ENCODE results near the gene LPCAT1.
"Not testable (repeated sequence)": the region's sequence is repeated elsewhere in the genome, so short reads cannot be mapped to it uniquely, and the experiment has no call there.

Gene LPCAT1

DNA sequence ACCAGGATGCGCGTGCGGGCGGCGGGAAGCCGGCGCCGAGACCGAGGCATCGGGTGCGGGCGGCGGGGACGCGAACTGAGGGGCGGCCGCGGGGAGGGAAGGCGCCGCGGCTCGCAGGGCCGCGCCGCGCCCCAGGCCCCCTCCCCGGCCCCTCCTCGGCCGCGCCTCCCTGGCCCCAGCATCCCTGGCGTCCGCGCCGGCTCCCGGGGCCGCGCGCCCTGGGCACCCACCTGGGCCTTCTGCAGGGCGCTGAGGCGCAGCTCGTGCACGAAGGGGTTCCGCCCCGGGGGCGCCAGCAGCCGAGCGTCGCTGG, 324 bp downstream of the LPCAT1 start:
- DNase-seq = no peak

DNA sequence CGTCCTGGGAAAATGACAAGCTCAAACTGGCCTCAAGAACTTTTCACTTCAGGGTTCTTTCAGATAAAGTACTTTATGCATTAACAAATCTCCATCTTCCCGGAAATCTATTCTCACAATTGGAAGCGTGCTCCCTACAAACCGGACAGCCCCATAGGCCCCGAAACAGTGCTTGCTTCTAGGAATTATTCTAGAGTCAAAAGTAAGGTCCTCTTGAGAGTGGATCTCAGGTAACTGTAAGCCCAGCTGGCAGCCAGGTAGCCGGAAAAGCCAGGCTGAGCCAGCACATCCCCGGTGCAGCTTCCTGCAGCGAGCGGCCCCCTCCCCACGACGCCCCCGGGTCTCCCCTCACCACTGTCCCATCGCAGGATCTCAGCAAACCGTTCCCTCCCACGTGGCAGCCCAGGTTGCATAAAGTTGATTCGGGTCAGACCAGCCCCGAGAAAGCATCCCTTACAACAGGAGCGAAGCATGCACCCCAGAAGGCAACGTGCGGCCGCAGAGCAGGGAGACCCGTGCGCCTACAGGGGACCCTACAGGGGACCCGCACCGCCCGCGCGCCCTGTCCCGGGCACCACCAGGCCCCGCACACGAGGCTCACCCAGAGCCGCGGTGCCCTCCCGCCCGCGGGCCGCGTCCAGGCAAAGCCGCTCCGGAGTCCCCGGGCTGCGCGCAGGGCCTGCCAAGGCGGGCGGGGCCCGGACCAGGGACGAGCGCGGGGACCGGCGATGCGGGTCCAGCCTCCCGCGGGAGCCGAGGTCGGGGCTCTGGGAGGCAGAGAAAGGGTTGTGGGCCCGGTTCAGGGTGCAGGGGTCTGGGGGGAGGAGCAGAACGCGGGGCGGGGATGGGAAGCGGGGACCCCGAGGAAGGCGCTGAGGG, 920 bp downstream of the LPCAT1 start:
- DNase-seq = peak; percentile 45

DNA sequence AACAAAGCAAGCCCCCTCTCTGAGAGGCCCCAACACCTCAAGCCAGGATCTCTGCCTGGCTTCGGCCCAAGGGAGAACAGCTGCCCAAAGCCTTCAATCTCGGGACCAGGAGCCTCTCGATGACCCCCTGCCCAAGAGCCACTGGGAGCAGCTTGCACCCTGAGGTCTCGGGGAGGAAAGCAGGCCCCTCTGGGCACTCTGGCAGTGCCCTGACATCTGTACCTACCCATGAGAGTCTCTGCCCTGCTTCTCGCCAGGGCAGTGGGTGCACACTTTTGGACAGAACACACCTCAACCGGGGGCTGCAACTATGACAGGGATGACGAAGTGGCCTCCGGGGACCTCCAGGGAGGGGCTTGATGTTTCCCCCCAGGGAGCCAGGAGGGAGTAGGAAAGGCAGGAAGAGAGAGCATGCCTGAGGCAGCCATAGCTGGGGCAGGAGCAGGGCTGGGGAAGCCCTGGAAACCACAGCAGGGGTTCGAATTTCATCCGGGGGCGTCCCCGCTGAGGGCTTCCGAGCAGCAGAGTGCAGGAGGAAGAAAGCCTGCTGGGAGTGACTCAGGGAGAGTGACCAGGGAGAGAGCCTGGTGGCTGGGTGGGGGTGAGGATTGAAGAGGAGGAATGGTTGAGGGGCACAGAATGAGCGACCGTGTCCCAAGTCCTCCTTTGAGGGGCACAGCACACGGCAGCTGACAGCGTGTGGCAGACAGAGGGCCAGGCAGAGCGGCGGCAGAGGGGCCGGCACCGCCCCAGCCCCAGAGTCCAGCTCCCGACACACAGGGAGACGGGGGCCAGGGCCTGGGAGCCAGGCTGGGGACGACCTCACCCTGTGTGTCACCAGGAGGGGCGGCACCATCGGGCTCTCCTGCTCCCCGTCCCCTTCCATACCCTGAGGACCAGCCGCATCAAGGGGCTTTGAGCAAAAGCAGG, 1.8 kb downstream of the LPCAT1 start:
- DNase-seq = peak; percentile 37

DNA sequence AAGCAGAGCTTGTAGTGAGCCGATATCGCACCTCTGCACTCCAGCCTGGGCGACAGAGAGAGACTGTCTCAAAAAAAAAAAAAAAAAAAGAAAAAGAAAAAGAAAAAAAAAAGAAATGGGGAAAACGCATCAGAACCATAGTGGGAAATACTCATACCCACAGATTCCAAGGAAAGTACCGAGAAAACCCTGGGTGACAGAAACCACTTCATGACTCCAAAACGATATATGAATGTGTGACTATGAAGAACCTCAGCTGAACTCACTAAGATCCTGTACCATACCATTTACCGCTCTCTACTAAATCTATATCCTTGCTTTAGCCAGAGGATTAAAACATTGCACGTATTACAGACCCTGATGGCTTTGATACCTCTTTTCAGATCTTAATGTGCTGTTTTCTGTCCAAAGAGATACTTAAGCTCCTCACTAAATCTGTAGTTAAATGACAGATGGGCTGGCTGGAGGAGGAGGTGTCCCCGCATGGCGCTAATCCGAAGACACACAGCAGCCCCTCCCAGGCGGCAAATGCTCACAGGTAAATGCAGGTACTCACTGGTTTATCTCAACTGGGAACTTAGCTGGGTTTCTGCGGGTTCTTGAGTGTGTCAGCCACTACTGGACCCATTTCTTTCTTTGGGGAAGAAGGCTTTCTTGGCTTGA, 2.8 kb downstream of the LPCAT1 start:
- no peak for DNase-seq

DNA sequence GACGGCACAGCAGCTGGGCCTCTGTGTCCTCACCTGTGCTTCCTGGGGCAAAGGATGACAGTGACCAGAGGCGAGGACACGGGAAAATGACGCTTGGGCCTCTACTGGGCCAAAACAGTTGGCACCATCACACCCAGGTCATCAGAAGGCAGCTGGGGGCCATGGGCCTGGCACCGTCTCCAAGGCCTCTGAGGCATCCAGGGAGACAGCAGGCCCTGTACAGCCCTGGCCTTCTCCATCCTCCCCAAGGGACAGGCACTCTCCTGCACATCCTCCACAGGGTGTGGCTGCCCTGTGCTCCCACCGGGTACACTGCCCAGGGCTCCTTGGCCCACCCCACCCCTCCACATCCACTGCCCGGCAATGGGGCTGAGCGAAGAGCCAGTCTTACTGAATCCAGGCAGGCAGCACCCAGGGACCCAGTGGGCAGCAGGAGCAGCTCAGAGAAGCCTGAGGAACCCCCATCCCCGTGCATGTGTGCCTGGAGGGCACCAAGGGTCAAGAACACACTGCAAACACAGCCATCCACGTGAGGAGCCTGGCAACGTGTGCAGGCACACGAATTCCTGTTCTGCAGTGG, 4.0 kb downstream of the LPCAT1 start:
- DNase-seq = no peak

DNA sequence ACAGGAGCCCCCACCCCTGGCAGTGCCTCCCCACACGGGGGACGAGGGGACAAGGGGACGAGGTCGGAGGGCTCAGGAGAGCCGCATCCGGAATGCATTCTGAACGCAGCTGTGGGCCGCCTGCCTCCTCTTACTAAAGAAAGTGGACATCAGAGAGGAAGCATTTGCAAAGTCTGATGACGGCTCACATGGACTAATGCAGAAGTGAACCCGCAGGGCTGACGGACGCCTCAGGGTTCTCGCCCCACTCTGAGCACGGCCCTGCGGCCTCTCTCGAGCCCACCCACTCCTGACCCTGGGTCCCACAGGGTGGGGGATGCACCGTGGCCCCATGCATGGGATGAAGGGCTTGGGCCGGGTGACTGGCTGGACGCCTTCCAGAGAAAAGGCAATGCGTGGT, 5.9 kb downstream of the LPCAT1 start:
- no peak for DNase-seq

DNA sequence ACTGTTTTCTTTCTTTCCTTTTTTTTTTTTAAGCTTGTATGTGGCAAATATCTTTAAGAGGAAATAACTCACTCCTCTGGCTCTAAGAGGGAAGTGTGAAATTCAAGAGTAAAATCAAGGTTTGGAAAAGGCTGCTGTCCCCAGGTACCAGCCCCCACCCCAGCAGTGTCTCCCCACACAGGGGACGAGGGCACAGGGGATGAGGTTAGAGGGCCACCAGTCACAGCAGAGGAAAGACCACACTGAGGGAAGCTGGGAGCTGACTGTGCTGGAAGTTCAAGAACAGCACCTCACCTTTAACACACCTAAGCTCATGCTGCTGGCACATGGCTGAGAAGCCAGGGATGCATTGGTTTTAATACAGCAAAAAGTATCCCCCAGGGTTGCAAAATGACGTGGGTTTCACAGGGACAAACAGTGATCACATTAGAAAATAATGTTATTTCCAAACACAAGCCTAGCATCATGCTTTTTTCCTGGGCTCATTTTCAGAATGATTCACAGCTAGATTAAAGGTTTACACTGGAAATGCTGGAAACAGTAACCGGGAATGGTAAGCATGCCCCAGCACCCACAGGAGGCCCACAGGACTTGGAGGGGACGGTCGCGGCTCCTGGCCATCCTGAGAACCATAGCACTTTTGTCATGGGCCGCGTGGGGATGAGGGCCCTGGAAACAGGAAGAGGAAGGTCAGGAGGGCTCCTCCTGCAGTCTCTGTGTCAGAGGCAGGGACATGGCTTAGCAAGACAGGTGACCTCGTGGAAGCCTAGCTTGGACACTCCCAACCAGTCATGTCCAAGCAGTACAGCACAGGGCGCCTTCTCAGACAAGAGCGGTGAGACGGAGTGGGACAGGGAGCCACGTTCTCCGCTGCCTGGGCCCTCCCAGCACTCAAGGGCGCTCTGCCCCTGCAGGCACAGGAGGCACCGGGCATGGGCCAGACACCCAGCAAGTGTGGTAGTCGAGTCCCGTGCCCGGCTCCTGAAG, 6.9 kb downstream of the LPCAT1 start:
- no peak for DNase-seq

DNA sequence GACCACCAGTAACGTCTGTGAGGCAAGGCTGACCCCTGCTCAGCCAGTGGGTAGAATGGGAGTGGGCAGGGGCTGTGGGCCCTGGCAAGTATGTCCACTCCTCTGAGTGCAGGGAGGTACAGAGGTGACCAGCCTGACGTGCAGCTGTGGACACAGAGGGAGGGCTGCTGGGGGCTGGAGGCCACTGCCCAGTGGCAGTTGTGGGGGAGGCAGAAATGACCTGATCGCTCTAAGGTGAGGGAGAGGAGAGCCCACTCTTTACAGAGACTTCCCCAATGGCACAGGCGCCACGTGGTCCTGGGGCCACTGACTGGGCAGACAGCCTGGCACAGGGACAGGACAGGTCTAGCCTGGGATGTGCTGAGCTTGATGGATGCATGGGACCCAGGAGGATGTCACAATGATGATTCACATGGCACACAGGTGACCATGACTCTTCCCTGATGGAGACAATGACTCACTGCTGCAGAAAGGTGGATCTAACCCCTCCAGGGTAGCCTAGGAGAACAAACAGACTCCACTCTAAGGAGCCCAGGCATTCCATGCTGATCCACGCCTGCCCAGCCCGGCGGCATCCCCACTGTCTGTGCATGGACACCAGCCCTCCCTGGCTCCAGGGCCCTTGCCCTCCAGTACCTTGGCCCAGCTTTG, 7.7 kb downstream of the LPCAT1 start:
- no peak for DNase-seq

DNA sequence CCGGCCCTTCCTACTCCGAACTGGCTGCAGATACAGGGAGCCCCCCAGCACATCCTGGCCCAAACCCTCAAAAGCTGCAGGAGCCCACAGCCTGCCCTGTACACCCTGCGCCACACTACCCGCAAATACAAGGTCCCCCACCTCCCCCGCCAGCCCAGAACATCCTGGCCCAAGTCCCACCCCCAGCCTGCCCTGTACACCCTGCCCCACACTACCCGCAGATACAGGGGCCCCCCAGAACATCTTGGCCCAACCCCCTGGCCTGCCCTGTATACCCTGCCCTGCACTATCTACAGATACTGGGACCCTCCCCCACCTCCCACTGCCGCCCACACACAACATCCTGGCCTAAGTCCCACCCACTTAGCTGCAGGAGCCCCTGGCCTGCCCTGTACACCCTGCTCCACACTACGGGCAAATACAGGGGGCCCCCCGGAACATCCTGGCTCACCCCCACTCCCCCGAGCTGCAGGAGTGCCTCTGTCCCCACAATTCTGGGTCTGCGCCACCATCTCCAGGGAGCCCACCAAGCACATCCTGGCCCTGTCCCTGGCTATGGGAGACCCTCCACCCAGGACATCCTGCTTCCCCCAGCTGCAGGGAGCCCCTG, 8.3 kb downstream of the LPCAT1 start:
- DNase-seq = no peak

DNA sequence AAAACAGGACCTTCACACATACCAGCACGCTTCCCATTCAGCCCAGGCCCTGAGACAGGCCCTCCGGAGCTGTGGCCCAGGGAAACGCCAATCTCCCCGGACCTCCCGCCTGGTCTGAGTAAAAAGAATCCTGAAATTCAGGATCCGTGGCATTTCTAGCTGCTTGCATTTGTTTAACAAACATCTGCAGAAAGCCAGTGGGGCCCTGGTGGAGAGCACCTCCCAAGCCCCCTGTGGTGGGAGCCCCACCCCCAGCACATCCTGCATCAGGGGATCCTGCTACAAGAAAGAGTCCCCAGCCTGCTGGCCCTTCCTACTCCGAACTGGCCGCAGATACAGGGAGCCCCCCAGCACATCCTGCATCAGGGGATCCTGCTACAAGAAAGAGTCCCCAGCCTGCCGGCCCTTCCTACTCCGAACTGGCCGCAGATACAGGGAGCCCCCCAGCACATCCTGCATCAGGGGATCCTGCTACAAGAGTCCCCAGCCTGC, 8.9 kb downstream of the LPCAT1 start:
- not testable (repeated sequence) for DNase-seq

DNA sequence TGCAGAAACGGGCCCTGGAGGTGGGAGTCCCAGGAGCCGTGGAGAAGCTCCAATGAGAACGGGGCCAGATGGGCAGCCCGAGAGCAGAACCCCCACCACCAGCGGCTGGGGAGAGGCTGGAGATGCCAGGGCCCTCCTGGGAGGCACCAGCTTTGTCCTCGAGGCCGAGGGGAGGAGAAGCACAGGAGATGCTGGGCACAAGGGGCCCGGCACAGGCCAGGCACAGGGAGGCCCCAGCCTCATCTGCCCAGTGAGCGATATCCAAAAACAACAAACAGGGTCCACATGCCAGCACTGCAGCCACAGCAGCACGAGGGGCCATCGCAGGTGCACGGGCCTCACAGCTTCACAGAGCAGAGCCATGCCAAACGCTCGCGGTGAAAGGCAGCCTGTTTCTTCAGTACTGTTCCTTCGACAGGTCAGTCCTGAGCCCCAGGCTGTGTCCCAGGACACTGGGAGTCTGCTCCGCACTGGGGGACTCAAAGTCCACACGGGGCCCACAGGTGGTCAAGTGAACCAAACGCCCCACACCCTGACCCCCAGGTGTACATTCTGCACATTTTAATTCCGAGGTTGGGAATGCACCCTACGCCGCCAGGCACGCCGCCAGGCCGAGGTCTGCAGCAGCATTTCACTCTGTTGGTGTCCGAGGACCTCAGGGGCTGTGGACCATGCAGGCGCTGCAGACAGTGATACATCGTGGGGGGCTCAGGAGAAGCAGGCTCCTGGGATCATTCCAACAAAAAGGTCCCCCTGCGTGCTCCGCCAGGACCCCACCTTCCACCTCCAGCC, 9.5 kb downstream of the LPCAT1 start:
- no peak for DNase-seq

DNA sequence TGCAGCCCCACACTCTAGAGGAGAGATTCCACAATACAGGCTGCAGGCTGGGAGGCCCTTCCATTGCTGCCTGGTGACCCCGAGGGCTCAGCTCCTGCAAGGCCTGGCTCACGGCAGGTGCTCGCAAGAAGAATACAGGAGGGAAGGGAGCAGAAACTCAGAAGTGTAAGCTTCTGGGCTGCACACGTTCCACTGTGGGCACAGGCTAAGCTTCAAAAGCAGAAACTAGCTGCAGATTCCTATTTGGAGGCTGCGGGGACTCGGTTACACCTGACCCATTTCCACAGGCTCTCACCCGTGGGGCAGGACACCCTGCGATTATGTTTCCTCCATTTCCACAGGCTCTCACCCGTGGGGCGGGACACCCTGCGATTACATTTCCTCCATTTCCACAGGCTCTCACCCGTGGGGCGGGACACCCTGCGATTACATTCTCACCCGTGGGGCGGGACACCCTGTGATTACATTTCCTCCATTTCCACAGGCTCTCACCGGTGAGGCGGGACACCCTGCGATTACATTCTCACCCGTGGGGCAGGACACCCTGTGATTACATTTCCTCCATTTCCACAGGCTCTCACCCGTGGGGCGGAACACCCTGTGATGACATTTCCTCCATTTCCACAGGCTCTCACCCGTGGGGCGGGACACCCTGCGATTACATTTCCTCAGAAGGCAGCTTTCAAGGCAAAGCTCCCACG, 10.3 kb downstream of the LPCAT1 start:
- DNase-seq = no peak

DNA sequence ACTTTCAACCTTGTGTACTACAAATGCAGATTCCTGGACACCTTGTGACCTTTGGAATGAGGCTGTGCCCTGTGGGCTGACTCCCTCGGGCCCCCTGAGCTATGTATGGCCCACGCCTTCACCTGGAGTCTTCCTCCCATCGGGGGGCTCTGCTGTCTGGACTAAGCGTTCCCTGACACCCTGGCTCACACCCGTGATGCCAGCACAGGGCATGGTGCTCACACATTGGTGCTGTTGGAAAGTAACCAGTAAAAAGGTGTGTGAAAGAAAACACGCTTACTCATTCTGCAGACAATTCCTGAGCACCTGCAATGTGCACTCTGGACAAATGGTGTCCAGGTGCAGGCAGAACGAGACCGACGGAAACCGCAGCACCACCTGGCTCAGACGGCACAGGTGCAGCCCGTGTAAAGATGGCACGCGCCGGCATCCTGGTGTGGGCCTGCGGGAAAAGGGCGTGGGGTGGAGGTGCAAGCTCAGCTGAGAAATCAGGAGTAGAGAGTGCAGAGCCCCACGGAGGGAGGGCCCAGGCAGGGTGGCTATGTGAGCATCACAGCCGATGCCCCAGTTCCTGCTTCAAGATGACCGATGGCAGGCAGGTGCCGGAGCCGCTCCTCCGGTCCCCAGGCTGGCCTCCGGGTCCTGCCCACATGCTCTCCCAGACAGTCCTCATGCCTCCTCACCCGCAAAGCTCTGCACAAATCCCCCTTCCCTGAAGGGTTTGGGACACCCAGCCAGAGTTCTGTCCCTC, 11.0 kb downstream of the LPCAT1 start:
- DNase-seq = no peak

DNA sequence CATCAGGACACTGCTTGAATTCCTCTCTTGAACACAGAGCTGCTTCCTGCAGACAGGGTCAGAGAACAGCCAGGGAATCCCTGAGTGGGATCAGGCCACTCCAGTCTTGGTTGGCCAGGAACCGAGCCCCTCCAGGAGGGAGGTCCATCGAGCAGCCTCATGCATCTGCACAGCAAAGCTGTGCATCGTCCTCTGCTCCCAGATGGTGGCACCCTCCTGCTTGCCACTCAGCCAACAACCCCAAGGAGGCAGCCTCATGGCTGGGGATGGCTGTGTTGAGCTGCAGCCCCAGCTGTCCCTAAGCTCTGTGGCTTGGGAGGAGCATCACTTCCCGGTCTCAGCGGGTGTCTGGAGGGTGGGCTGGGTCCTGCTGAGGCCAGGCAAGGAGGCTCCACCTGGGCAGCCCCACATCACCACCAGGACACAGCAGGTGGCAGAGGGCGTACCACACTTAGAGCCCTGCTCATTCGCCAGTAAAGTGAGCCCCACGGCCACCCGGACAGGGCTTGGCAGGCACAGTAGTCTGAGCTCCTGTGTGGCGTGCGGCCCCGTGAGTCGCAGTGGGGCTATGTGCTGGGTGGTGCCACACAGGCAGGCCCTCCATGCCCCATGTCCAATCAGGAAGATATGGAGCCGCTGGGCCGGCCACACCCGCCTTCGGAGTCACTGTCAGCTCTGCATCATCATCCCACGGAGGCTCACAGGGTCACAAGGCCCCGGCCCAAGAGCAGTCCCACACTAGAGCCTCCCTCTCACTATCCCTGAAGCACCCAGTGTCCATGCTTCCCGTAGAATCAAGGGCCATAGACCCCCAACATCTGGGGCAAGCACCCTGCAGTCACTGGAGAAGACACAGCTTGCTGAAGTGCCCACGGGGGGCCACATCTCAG, 11.9 kb downstream of the LPCAT1 start:
- DNase-seq = no peak

DNA sequence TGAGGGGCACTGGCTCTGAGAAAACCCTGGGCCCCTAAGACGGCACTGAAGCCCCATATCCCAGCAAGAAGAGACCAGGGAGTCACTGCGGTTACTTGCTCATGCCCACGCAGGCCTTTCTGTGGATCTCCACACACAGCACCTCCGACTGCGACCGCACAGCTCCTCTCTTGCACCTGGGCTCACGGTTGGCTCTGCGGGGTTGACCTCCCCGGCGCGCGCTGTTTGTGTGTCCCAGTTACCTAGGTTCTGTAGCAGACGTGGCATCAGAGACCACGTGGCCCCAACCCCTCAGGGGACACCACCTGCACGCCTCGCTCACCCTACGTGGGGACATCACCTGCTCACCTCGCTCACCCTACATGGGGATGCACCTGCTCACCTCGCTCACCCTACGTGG, 12.7 kb downstream of the LPCAT1 start:
- DNase-seq = no peak

DNA sequence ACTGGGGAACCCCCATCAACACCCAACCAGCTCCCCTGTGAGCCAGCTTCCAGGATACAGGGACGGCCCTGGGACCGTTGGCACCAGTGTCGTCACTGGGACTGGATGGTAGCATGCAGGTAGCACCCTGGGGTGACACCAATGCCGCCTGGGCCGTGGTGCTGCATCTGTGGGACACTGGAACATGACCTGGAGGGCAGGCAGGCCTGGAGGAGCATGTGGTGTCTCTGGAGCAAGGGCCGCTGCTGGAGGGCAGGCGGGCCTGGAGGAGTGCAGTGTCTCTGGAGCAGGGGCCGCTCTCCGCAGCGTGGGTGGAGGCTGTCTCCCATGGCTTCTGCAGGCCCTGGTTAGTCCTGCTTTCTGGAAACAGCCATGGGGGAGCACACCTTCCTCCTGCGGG, 13.1 kb downstream of the LPCAT1 start:
- DNase-seq = no peak

DNA sequence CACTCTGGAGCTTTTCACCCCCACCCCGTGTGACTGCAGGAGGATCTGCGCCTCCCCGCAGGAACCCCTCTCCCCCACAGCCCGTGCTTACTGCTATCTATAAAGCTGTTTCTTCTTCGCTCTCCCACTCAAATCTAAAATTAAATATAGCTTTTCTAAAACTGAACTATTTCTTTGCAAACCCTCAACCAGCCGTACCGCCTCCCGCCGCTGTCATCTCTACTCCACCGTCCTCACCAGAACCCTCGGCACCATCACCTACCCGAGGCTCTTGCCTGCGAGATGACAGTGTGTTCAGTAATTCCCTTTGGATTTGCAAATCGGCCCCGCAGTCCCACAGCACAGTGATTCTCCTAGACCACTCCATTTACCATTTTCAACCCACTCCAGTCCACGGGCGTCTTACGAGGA, 13.6 kb downstream of the LPCAT1 start:
- no peak for DNase-seq

Measured in right kidney (tissue), 1 donor.